DND-41 (cell line): ENCODE results near the gene COL26A1.
"Not testable (repeated sequence)": the region's sequence is repeated elsewhere in the genome, so short reads cannot be mapped to it uniquely, and the experiment has no call there.

ENCODE experiments used
- ATAC-seq: fragments of 200-7000 bp; cut with Tn5 transposase; 3 replicates; pipeline ENCODE4 v1.9.1; 2021; ENCODE audit warnings: low read depth; ENCODE audit not compliant: insufficient read depth
- DNase-seq: peaks from one replicate; pipeline ENCODE4 v3.0.0-alpha.2; 2020
- H2AFZ ChIP-seq: 2 replicates; pipeline ENCODE4 v1.6.0; 2012; ENCODE audit warnings: low read depth, low read length
- H3K27ac ChIP-seq: 2 replicates; pipeline ENCODE4 v1.5.1; 2012; ENCODE audit warnings: low read length, inconsistent platforms
- H3K27me3 ChIP-seq: fragments of 200-600 bp; sonication (generic); 2 replicates; pipeline ENCODE4 v1.6.0; 2012; ENCODE audit warnings: low read length, mild to moderate bottlenecking, inconsistent platforms; ENCODE audit not compliant: insufficient read depth, poor library complexity
- H3K36me3 ChIP-seq: 2 replicates; pipeline ENCODE4 v1.5.1; 2012; ENCODE audit warnings: low read length, inconsistent platforms; ENCODE audit not compliant: insufficient read depth
- H3K4me1 ChIP-seq: 2 replicates; pipeline ENCODE4 v1.5.1; 2012; ENCODE audit warnings: mild to moderate bottlenecking, low read length; ENCODE audit not compliant: insufficient read depth
- H3K4me2 ChIP-seq: 2 replicates; pipeline ENCODE4 v1.6.0; 2012; ENCODE audit warnings: mild to moderate bottlenecking, moderate library complexity, low read length, inconsistent platforms; ENCODE audit not compliant: insufficient read depth
- H3K4me3 ChIP-seq, 2 experiments: fragments of 200-600 bp in 1 of 2; shearing (Covaris generic) in 1 of 2; 2 replicates each; pipeline ENCODE4 v1.5.1; 2012 to 2016; ENCODE audit warnings: inconsistent platforms in 2 of 2, low read length in 2 of 2, mild to moderate bottlenecking in 2 of 2, low read depth in 1 of 2, moderate library complexity in 1 of 2
- H3K79me2 ChIP-seq: 2 replicates; pipeline ENCODE4 v1.6.0; 2012; ENCODE audit warnings: low read length, inconsistent platforms; ENCODE audit not compliant: insufficient read depth
- H3K9ac ChIP-seq: 2 replicates; pipeline ENCODE4 v1.6.0; 2012; ENCODE audit warnings: low read depth, mild to moderate bottlenecking, inconsistent platforms, low read length, moderate library complexity
- H3K9me3 ChIP-seq: 2 replicates; pipeline ENCODE4 v1.5.1; 2012; ENCODE audit warnings: low read length, moderate library complexity, mild to moderate bottlenecking, inconsistent platforms; ENCODE audit not compliant: insufficient read depth, severe bottlenecking
- H4K20me1 ChIP-seq: 2 replicates; pipeline ENCODE4 v1.6.0; 2012; ENCODE audit warnings: low read length; ENCODE audit not compliant: insufficient read depth
- EZH2 ChIP-seq: IDR thresholded peaks from 3 replicates; pipeline ENCODE4 v1.6.1; 2012; ENCODE audit warnings: borderline replicate concordance, low read depth, mild to moderate bottlenecking, moderate library complexity, low read length, inconsistent platforms; ENCODE audit not compliant: severe bottlenecking
- TF ChIP-seq, protein P1 (sequence below): IDR thresholded peaks from 2 replicates; pipeline ENCODE4 v1.5.1; 2012; ENCODE audit warnings: borderline replicate concordance, low read length, moderate library complexity, mild to moderate bottlenecking; ENCODE audit not compliant: poor library complexity, severe bottlenecking; ENCODE audit errors: extremely low read depth

Gene COL26A1

DNA sequence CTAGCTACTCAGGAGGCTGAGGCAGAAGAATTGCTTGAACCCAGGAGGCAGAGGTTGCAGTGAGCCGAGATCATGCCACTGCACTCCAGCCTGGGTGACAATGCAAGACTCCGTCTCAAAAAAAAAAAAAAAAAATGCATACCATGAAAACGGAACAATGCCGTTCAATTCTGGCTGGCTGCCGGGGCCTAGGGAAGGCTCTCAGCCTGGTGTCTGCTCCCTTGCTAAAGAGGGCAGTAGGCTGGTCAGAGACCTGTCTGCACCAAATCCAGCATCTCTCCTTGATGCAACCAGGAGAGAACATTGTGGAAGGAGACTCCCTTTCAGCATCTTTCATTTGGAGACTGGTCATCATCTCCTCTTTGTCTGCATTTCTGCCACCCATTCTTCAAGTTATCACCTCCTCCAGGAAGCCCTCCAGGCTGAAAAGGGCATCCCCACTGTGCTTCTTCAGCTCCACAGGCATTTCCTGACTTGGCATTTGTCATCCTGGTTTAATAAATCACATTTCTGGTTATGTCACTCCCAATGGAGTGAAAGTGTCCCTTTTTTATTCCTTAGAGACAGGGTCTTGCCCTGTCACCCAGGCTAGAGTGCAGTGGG is 241.8 kb downstream of the COL26A1 start:
- H3K4me2 ChIP-seq, result no peak overlapping the region
- H2AFZ ChIP-seq, result no peak overlapping the region
- H3K4me1 ChIP-seq, result peaks cover 3% of the 10 kb centered on the region
- H3K79me2 ChIP-seq, result no peaks in the 10 kb centered on the region
- ATAC-seq (no peak), DNase-seq (no peak)
- H3K27ac ChIP-seq, result no peak overlapping the region
- H4K20me1 ChIP-seq, result no peaks in the 10 kb centered on the region; the same call in 1 of the 2 replicates
- H3K4me3 ChIP-seq, result no peak overlapping the region
- H3K36me3 ChIP-seq, result no peaks in the 10 kb centered on the region
- TF ChIP-seq EZH2, result no peak
- TF ChIP-seq, protein P1, sequence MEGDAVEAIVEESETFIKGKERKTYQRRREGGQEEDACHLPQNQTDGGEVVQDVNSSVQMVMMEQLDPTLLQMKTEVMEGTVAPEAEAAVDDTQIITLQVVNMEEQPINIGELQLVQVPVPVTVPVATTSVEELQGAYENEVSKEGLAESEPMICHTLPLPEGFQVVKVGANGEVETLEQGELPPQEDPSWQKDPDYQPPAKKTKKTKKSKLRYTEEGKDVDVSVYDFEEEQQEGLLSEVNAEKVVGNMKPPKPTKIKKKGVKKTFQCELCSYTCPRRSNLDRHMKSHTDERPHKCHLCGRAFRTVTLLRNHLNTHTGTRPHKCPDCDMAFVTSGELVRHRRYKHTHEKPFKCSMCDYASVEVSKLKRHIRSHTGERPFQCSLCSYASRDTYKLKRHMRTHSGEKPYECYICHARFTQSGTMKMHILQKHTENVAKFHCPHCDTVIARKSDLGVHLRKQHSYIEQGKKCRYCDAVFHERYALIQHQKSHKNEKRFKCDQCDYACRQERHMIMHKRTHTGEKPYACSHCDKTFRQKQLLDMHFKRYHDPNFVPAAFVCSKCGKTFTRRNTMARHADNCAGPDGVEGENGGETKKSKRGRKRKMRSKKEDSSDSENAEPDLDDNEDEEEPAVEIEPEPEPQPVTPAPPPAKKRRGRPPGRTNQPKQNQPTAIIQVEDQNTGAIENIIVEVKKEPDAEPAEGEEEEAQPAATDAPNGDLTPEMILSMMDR, result no peak
- H3K9ac ChIP-seq, result no peak overlapping the region
- no peaks in the 10 kb centered on the region for H3K9me3 ChIP-seq
- H3K27me3 ChIP-seq, result no peaks in the 10 kb centered on the region

DNA sequence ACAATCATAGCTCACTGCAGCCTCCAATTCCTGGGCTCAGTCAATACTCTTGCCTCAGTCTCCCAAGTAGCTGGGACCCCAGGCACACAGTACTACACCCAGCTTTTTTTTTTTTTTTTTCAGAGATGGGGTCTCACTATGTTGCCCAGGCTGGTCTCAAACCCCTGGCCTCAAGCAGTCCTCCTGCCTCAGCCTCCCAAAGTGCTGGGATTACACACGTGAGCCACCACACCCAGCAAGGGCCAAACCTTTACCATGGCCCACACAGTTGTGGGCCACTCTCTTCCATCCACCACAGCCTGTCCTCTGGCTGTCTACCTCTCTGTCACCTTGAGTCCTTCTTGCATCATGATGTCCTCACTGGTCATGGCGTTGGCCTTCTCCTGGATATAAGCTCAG is 242.3 kb downstream of the COL26A1 start:
- H3K79me2 ChIP-seq, H3K9ac ChIP-seq, H2AFZ ChIP-seq, H3K36me3 ChIP-seq, H3K4me3 ChIP-seq, ATAC-seq, H3K27me3 ChIP-seq, DNase-seq, H4K20me1 ChIP-seq, H3K4me1 ChIP-seq, H3K9me3 ChIP-seq, H3K4me2 ChIP-seq, H3K27ac ChIP-seq: not testable (repeated sequence)

DNA sequence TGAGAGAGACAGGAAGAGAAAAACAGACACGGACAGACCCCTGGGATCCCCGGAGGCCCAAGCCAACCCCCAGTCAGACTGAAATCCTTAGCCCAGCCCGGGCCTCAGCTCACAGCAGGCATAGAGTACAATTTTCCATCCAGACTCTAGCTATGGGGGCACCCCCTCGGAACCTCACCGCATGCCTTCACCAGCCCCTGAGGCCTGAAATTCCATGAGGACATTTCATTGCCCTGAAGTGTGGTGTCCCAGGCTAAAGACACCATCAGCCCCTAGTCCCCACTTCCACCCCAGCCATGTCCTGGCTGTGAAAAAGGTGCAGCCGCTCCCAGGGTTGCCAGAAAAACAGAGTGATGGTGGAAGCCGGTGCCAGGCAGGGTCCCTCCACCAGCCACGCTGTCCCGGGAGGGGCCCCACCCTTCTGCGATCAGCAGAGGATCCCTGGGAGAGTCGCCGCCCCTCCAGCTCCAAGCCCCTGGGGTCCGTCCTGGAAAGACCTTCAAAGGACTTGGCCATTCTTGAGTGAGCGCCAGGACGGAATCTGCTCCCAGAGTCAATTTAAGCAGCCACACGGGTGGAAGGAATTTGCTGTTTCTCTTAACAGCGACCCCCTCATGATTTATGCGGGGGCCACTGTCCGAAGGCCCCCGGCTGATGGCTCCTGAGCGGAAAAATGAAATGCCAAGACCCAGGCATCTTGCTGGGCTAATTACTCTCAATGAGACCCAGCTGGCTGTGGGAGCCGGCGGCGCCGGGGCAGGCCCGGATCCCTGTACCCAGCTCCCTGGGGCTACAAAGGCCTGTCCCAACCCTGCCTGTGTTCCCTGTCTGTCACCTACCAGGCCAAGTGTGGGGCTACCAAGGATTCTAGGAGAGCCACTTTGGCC is 243.2 kb downstream of the COL26A1 start:
- H2AFZ ChIP-seq, result no peak overlapping the region
- no peak for ATAC-seq
- H3K79me2 ChIP-seq, result no peaks in the 10 kb centered on the region
- H4K20me1 ChIP-seq, result no peaks in the 10 kb centered on the region; the same call in 1 of the 2 replicates
- H3K4me2 ChIP-seq, result no peak overlapping the region
- H3K9me3 ChIP-seq, result no peaks in the 10 kb centered on the region
- no peaks in the 10 kb centered on the region for H3K36me3 ChIP-seq
- no peak overlapping the region for H3K4me3 ChIP-seq
- no peaks in the 10 kb centered on the region for H3K27me3 ChIP-seq
- no peak for DNase-seq
- no peak for TF ChIP-seq EZH2
- TF ChIP-seq, protein P1, result no peak
- H3K9ac ChIP-seq, result no peak overlapping the region
- H3K27ac ChIP-seq, result no peak overlapping the region
- H3K4me1 ChIP-seq, result peaks cover 3% of the 10 kb centered on the region

DNA sequence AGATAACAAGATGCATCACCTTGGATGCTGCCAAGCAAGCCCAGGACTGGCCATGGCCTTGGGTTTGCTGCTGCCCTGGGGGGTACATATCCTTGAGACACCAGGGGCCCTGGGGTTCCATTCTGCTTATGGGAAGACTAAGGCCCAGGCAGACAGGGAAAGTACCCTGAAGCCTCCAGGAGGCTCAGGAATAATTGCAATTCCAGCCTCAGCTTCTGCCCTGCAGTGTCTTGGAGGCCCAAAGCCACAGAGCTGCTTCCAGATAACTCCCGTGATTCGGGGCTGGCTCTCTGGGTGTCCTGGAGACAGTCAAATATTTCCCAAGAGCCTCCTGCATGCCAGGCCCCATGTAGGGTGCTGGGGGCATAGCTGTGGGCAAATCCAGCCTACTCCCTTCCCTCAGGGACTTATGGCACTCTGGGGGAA is 243.8 kb downstream of the COL26A1 start:
- Histone ChIP-seq H3K4me2 (no peak overlapping the region), H2AFZ (no peak overlapping the region), H3K4me1 (peaks cover 3% of the 10 kb centered on the region), H4K20me1 (no peaks in the 10 kb centered on the region; the same call in 1 of the 2 replicates), H3K4me3 (no peak overlapping the region), H3K36me3 (no peaks in the 10 kb centered on the region), H3K9ac (no peak overlapping the region), H3K27me3 (no peaks in the 10 kb centered on the region), H3K79me2 (no peaks in the 10 kb centered on the region), H3K27ac (no peak overlapping the region), H3K9me3 (no peaks in the 10 kb centered on the region)
- DNase-seq (no peak), ATAC-seq (no peak)
- no peak for TF ChIP-seq EZH2
- TF ChIP-seq, protein P1, result no peak
